Measurements from ENCODE around the gene TSPAN8.

GRCh38 chr12:71159878-71160277 is 2.1 kb upstream of the TSPAN8 start:
- TF ChIP-seq, protein P1, sequence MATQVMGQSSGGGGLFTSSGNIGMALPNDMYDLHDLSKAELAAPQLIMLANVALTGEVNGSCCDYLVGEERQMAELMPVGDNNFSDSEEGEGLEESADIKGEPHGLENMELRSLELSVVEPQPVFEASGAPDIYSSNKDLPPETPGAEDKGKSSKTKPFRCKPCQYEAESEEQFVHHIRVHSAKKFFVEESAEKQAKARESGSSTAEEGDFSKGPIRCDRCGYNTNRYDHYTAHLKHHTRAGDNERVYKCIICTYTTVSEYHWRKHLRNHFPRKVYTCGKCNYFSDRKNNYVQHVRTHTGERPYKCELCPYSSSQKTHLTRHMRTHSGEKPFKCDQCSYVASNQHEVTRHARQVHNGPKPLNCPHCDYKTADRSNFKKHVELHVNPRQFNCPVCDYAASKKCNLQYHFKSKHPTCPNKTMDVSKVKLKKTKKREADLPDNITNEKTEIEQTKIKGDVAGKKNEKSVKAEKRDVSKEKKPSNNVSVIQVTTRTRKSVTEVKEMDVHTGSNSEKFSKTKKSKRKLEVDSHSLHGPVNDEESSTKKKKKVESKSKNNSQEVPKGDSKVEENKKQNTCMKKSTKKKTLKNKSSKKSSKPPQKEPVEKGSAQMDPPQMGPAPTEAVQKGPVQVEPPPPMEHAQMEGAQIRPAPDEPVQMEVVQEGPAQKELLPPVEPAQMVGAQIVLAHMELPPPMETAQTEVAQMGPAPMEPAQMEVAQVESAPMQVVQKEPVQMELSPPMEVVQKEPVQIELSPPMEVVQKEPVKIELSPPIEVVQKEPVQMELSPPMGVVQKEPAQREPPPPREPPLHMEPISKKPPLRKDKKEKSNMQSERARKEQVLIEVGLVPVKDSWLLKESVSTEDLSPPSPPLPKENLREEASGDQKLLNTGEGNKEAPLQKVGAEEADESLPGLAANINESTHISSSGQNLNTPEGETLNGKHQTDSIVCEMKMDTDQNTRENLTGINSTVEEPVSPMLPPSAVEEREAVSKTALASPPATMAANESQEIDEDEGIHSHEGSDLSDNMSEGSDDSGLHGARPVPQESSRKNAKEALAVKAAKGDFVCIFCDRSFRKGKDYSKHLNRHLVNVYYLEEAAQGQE (IDR thresholded peaks at IDR 0.05; ENCODE audit: insufficient read depth in 1 of 2, low read depth in 2 of 2, low read length in 2 of 2), result no peak
- TF ChIP-seq POLR2AphosphoS5 (IDR thresholded peaks at IDR 0.05; ENCODE audit: low read depth, low read length), result no peak
- no peak for TF ChIP-seq TAF1 (IDR thresholded peaks at IDR 0.05; ENCODE audit: borderline replicate concordance, insufficient read depth, low read length)
